Body of pancreas (tissue), 4 donors: ENCODE measurements around the gene ULBP3. TPM values are rescaled to one million over a fixed set of nuclear protein-coding genes. Genes with fewer than 3 reads are reported as not detected.
"Not testable (repeated sequence)": the region's sequence is repeated elsewhere in the genome, so short reads cannot be mapped to it uniquely, and the experiment has no call there.

Experiments used
- ATAC-seq: fragments of 150-250 bp; one replicate; pipeline ENCODE4 v1.9.1; 2016
- DNase-seq, 4 donors: peaks; one replicate each; pipeline ENCODE4 v3.0.0-alpha.2; 2019
- H3K27ac ChIP-seq, 4 donors: fragments of 200-600 bp; sonication (generic); 1 replicate in 3 of 4; 2 replicates in 1 of 4; pipeline versions ENCODE4 v1.5.1 to v1.6.1; 2016 to 2019; ENCODE audit warnings: mild to moderate bottlenecking in 1 of 4, mixed read lengths in 1 of 4, moderate library complexity in 1 of 4
- H3K27me3 ChIP-seq, 2 donors: fragments of 200-600 bp; sonication (generic); one replicate each; pipeline ENCODE4 v1.6.0; 2016; ENCODE audit warnings: mild to moderate bottlenecking in 1 of 2
- H3K36me3 ChIP-seq, 2 donors: fragments of 200-600 bp; sonication (generic); replicated peaks in 1 of 2; 2 replicates each; pipeline ENCODE4 v1.5.1; 2016; ENCODE audit warnings: low read depth in 2 of 2; ENCODE audit not compliant: insufficient read depth in 1 of 2
- H3K4me1 ChIP-seq: fragments of 200-600 bp; sonication (generic); one replicate; pipeline ENCODE4 v1.6.0; 2016
- H3K4me3 ChIP-seq, 2 donors: fragments of 200-600 bp; sonication (generic); 1 replicate in 1 of 2; 2 replicates in 1 of 2; pipeline ENCODE4 v1.5.1; 2016 to 2019
- H3K9me3 ChIP-seq, 3 donors: fragments of 200-600 bp; sonication (generic); 1 replicate in 2 of 3; 2 replicates in 1 of 3; pipeline ENCODE4 v1.5.1; 2016
- CTCF ChIP-seq, 7 experiments: fragments of 450-650 bp in 4 of 7; fragments of 200-600 bp in 3 of 7; sonication (generic) in 3 of 7; IDR thresholded peaks; one replicate each; pipeline ENCODE4 v1.5.1; 2016 to 2019; ENCODE audit warnings: antibody characterized with exemption in 7 of 7
- POLR2A ChIP-seq, 3 donors: fragments of 450-650 bp; IDR thresholded peaks; one replicate each; pipeline ENCODE4 v1.6.1; 2016; ENCODE audit warnings: antibody characterized with exemption in 3 of 3, mild to moderate bottlenecking in 2 of 3
- WGBS, 2 donors: methylation state at CpG; one replicate each; pipeline ENCODE4 v1.1.5; 2017; 5-methylcytosine and 5-hydroxymethylcytosine counted together
- intact Hi-C: fragments of 100-400 bp; cut with DNase I; formaldehyde crosslinking; loops from one replicate; pipeline ENCODE4 v1.15.1; 2023
- total RNA-seq, 2 donors: library from RNA; depleted of rRNA; stranded (reverse); fragments of >200 nt; gene quantifications; one replicate each; pipeline ENCODE4 v1.1.0, GENCODE V29; 2016

ULBP3 gene
- total RNA-seq, 2 donors from 2014 or later = 0.78 TPM; not detected in 1

DNA sequence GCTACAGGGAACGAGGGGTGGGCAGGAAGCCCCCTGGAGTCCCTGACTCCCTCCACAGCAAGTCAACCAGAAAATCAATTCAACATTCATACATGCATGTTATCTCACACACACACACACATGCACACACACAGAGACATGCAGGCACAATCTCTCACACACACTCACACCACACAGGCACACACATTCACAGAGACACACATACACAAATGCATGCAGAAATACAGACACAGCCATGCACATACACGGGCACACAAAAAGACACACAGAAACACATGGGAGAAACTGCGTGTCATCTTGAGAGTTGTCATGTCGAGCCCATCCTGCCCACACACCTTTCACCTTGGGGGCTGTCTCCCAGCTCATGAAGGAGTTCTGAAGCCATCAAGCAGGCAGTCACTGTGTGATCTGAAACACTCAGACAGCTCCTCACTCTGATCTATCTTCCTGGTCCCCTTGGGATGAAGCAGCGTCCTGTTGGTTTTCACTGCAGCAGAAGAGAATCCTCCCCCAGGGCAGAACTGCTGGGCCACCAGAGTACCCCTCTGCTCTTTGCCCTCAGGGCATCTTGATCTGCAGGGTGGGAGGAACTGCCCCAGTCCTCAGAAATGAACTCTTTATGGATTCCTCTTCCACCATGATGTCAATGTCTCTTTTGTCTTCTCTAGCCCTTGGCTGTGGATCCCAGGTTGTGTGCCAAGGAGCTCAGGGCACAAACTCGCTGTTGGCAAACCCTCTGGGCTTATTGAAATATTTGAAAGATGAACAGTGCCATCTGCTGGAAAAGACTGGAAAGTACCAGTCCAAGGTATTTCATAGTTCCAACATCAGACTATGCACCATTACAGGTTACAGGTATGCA lies 52.4 kb downstream of the ULBP3 start:
- WGBS, 2 donors = 11 to 19% methylated on average over 6 of the region's 6 CpGs
- intact Hi-C loops = loop anchor here (5.0 kb wide), 1 partner anchor 84 kb away; no protein-coding TSS in a partner anchor
- peak; percentile 70 to 83 (median 80) for DNase-seq

DNA sequence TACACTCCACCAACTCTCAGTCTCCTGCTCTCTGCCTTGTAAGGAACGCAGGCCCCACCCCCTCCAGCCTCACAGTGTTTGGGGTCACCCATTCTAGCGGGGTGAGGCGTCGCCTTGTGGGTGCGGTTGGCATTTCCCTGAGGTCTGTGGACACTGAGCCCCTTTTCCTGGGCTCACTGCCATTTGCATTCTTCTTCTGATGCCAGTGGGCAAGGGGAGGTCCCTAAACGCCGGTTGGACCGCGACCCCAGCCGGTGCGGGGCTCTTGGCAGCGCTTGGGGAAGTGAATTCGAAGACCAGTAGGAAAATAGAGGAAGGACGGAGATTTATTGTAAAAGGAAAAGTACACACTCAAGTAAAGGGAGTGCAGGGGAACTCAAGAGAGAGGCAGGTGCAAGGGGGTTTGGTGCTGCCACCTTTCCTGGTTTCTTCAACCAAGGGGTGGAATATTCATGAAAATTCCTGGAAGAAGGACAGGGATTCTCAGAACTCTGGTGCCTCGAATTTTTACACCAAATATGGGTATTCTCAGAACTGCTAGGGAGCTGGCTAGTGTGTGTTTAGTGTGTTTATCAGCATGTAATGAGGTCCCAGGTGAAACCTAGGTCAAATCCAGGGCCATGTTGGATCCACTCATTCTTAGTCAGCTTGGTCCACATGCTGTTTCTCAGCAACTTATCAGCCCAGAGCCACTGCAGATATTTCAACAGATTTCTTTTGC lies 53.5 kb downstream of the ULBP3 start:
- H3K27me3 ChIP-seq = peaks cover 0 to 19% of the 10 kb centered on the region in 2 donors
- H3K27ac ChIP-seq, ATAC-seq, H3K36me3 ChIP-seq, H3K4me3 ChIP-seq, H3K9me3 ChIP-seq, DNase-seq, H3K4me1 ChIP-seq: not testable (repeated sequence)
- intact Hi-C loops = loop anchor here (5.0 kb wide), 1 partner anchor 83 kb away; no protein-coding TSS in a partner anchor
- 3 to 5% methylated on average over 11 to 12 of the region's 15 CpGs for WGBS, 2 donors

More for the DNA sequence above, 52.4 kb downstream of the ULBP3 start:
- H3K4me1 ChIP-seq = peaks cover 9% of the 10 kb centered on the region
- H3K27ac ChIP-seq = no peak overlapping the region
- peak; percentile 91 for ATAC-seq
- H3K27me3 ChIP-seq = peaks cover 0 to 19% of the 10 kb centered on the region in 2 donors
- no peaks in the 10 kb centered on the region for H3K36me3 ChIP-seq
- H3K4me3 ChIP-seq = no peak overlapping the region
- TF ChIP-seq POLR2A (IDR thresholded peaks at IDR 0.05) = no peak
- TF ChIP-seq CTCF (IDR thresholded peaks at IDR 0.05) = peak; percentile 43 to 87 (median 78)
- H3K9me3 ChIP-seq = no peaks in the 10 kb centered on the region

- DNase-seq, H3K4me1 ChIP-seq, H3K4me3 ChIP-seq, ATAC-seq, H3K9me3 ChIP-seq, H3K27ac ChIP-seq, H3K36me3 ChIP-seq: not testable (repeated sequence)
- H3K27me3 ChIP-seq = peaks cover 0 to 19% of the 10 kb centered on the region in 2 donors
- intact Hi-C loops = loop anchor here (5.0 kb wide), 1 partner anchor 82 kb away; no protein-coding TSS in a partner anchor
- no CpG with 5 or more reads among the region's 50 CpGs for WGBS, 2 donors
These were observed 54.2 kb downstream of the ULBP3 start for GRCh38 chr6:150014623-150015280.

- H3K4me3 ChIP-seq, ATAC-seq, intact Hi-C loops, H3K27ac ChIP-seq, H3K9me3 ChIP-seq, DNase-seq, H3K4me1 ChIP-seq, H3K36me3 ChIP-seq: not testable (repeated sequence)
- H3K27me3 ChIP-seq = peaks cover 0 to 19% of the 10 kb centered on the region in 2 donors
- WGBS, 2 donors = 8 to 10% methylated on average over 8 of the region's 24 CpGs
These were observed 54.9 kb downstream of the ULBP3 start for GRCh38 chr6:150013785-150014622.

DNA sequence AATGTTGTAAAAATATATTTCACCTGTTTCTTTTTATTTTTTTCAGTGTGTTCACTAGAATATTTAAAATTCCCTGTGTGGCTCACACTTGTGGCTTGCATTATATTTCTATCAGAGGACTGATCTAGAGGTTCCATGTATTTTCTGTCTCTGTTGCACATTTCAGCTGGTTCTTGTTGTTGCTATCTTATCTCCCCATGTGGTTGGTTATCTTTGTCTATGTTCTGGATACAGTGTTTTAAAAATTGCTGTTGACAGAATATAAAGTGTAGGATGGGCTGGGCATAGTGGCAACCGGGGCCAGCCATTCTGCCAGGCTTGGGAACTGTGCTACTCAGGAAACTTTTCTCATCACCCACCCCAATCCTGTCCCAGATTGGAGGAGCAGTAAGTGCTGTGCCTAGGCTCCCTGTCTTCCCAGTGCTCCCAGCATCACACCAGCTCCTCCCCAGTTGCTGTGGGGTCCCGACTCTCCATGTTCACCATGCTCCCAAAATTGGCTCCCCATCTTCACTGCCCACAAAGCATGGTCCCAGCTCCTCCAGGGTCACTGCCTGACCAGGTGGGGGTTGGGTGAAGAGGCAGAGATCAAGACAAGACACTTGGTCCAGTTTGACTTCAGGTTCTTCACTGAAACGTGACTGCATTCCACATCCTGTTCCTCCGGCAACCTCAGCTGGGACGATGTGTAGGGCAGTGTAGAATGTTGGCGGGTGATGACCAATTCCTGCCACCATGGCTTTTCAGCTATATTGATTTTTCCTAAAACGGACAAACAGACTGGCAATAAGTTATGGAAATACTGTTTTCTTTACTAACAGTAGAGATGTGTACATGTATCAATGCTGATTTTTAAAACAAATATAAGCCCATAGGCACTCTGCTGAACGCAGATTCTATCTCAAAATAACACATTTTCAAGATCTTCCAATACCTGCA lies 55.8 kb downstream of the ULBP3 start:
- intact Hi-C loops, DNase-seq, H3K4me3 ChIP-seq, H3K4me1 ChIP-seq, H3K27ac ChIP-seq, H3K9me3 ChIP-seq, ATAC-seq, H3K36me3 ChIP-seq: not testable (repeated sequence)
- 20 to 24% methylated on average over 8 of the region's 8 CpGs for WGBS, 2 donors
- peaks cover 0 to 19% of the 10 kb centered on the region in 2 donors for H3K27me3 ChIP-seq

Other genes starting within 250 kb of the ULBP3 start
- gene LRP11, start 204.8 kb downstream of the ULBP3 start, total RNA-seq = 10 to 100 TPM; 21.0 to 28.0 TPM
- gene RAET1E, start 171.0 kb downstream of the ULBP3 start, total RNA-seq = not detected
- gene RAET1G, start 146.0 kb downstream of the ULBP3 start, total RNA-seq = not detected
- gene ULBP2, start 127.1 kb downstream of the ULBP3 start, total RNA-seq = under 1 TPM in 1 of 2 donors, not detected in 1; 0.26 TPM
- gene ULBP1, start 105.2 kb downstream of the ULBP3 start, total RNA-seq = not detected
- gene RAET1L, start 43.6 kb downstream of the ULBP3 start, total RNA-seq = not detected
- gene PPP1R14C, start 73.9 kb upstream of the ULBP3 start, total RNA-seq = under 1 TPM; 0.26 to 0.33 TPM